Esophagus squamous epithelium (tissue), 4 donors: ENCODE results near the gene PRR35.

Source experiments
- CTCF ChIP-seq, 6 experiments: fragments of 450-650 bp in 4 of 6; fragments of 200-600 bp in 2 of 6; sonication (generic) in 2 of 6; IDR thresholded peaks; one replicate each; pipeline ENCODE4 v1.5.1; 2016 to 2019; ENCODE audit warnings: antibody characterized with exemption in 6 of 6, mild to moderate bottlenecking in 4 of 6, moderate library complexity in 4 of 6
- POLR2A ChIP-seq, 4 donors: fragments of 450-650 bp; IDR thresholded peaks; one replicate each; pipeline ENCODE4 v1.6.1; 2017; ENCODE audit warnings: antibody characterized with exemption in 4 of 4, mild to moderate bottlenecking in 4 of 4, moderate library complexity in 3 of 4

- no peak for TF ChIP-seq CTCF (IDR thresholded peaks at IDR 0.05)
- TF ChIP-seq POLR2A (IDR thresholded peaks at IDR 0.05): no peak
These were observed 6.5 kb downstream of the PRR35 start, which contains the start of gene NHLRC4 for GRCh38 chr16:566475-567372.
